Measurements from ENCODE around the gene MED22.
"Not testable (repeated sequence)": the region's sequence is repeated elsewhere in the genome, so short reads cannot be mapped to it uniquely, and the experiment has no call there.

Gene MED22

DNA sequence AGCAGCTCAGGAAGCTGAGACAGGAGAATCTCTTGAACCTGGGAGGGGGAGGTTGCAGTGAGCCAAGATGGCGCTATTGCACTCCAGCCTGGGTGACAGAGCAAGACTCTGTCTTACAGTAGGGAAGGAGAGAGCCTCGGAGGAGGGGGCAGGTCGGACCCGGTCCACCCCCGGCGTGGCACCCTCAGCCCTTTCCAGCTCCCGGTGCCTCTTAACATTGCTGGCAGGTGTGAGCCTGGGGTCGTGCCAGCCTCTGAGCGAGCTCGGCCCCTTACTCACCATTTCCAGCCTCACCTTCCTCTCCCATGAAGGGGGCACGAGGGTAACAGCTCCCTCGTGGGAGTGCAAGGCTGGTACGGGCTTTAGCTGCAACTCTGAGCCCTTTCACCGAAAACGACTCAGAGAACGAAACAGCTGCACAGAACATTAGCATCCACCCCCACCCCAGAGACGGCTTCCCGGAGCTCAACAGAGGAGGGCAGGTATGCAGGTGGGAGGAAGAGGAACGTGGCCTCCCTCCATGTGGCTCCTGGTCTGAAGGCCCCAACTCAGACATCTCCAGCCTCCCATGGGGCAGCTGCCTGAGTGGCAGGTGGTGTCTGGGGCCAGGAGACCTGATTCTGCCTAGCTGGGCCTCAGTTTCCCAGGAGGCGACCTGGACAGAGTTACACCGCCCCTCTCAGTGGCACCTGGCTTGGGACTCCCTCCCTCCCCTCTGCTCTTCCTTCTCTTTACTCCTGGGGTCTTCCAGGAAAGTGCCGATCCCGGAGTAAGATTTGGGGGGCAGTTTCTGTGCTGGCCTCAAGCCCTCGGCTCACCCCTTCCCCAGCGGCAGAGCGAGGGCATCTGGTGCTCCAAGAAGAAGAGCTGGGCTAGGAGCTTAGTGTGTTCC, 44.4 kb downstream of the MED22 start:
- DNase-seq, result no peak

DNA sequence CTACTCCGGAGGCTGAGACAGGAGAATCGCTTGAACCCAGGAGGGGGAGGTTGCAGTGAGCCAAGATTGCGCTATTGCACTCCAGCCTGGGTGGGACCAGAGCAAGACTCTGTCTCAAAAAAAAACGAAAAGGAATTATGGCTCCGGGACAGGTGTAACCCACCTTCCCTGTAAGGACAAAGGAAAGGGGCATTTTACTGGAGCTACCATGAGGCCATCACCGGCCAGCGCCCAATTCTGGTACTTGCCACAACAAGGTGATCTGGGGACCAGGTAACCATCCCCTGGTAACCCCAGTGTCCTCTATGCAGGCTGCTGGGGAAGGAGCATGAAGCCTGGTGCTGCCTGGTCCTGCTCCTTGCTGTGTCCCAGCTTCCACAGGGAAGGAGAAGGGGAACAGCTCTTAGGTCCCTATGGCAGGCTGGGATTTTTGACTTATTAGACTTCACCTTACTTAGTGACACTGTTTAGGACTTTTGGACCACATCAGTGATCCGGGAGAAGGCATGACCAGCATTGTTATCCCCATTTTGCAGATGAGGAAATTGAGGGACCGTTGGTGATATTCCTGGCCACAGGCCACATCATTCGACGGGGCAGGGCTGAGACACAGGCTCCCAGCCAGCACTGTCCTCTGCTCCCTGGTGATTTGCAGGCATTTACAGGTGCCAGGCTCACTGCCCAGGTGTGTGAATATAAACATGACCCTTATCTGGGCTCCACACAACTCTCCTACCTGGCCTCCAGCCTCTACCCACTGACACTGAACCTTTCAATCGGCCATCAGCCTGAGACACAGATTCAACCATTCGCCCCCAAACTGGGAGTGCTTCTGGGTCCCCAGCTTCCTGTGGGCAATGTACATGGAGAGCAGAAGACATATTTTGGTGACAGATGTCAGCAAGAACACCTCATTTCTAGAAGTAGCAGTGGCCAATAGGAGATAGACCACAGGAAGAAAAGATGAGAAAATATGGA, 46.4 kb downstream of the MED22 start:
- no peak for DNase-seq

DNA sequence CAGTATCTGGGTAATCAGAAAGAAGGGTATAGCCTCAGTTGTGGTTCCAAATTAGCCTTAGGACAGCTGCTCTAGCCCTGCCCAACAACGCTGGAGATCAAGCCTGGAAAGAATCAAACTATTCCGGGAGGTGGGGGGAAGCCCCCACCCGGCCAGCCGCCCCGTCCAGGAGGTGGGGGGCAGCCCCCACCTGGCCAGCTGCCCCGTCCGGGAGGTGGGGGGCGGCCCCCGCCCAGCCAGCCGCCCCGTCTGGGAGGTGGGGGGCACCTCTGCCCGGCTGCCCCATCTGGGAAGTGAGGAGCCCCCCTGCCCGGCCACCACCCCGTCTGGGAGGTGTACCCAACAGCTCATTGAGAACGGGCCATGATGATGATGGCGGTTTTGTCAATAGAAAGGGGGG, 47.9 kb downstream of the MED22 start:
- DNase-seq, result not testable (repeated sequence)

DNA sequence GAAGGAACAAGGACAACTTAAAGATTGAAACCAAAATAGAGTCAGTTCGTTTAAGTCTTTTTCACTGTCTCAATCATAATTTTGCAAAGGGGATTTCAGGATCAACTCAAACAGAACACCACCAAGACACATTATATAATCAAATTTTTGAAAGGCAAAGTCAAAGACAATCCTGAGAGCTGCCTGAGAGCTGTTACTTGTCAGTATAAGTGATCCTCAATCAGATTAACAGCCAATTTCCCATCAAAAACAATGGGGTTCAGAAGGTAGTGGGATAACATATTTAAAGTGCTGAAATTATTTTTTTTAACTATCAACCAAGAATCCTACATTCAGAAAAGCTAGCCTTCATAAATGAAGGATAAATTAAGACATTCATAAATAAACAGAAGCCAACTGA, 53.7 kb downstream of the MED22 start:
- no peak for DNase-seq

DNA sequence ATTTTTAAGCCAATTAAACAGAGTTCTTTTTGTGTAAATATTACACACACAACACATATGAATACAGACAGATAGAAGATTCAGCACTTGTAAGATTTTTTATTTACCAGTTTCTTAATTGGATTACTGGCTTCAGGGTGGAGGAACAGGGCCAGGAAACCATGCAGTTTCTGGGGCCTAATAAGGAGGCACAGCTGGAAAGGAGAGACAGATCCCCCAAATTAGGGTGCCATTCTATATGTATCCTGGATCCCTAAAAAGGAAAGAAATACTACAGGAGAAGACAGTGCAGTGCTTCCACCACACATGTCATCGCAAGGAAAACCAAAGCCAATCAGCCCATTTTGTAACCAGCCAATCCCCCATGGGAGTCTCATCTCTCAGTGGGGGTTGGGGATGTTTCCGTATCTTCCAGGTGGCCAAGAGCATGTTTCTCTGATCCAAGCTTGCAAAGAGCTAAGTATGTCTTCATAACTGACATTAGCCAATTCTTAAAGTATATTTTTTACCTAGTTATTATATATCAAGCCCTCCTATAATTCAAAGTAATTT, 57.1 kb downstream of the MED22 start:
- no peak for DNase-seq

Data from stimulated activated naive CD4-positive, alpha-beta T cell (primary cell).